PC-9 (cell line): Measurements from ENCODE around the gene GDF2. TPM values are rescaled to one million over a fixed set of nuclear protein-coding genes. Genes with fewer than 3 reads are reported as not detected.

Experiments used
- BruUV-seq: library from RNA; stranded (reverse); fragments of 400-500 nt; replicated peaks from 2 replicates; lab custom pipeline; 2021; lab: Mats Ljungman, UMichigan
- CTCF ChIA-PET: fragments of 300-600 bp; sonication (Branson Sonifier 250); formaldehyde crosslinking; loops from one replicate; lab custom pipeline; 2022; ENCODE audit warnings: antibody characterized with exemption; lab: Charles Lee
- POLR2A ChIA-PET: fragments of 300-600 bp; sonication (Branson Sonifier 250); formaldehyde crosslinking; loops from one replicate; lab custom pipeline; 2022; ENCODE audit warnings: antibody characterized with exemption; ENCODE audit not compliant: unreplicated experiment; lab: Charles Lee
- DNase-seq, 2 experiments: peaks; one replicate each; pipeline versions ENCODE4 v3.0.0 to v3.0.0-alpha.2; 2015 to 2022; ENCODE audit warnings: mixed read lengths in 1 of 2
- H2AFZ ChIP-seq: fragments of 200-600 bp; sonication (generic); 2 replicates; pipeline ENCODE4 v1.8.1; 2017; ENCODE audit warnings: antibody characterized with exemption
- H3F3A ChIP-seq: fragments of 200-600 bp; sonication (generic); 2 replicates; pipeline ENCODE4 v1.8.1; 2017; ENCODE audit warnings: antibody characterized with exemption, mild to moderate bottlenecking, low read depth; ENCODE audit not compliant: insufficient read depth
- H3K27ac ChIP-seq: fragments of 200-600 bp; sonication (generic); 2 replicates; pipeline ENCODE4 v1.6.1; 2016; ENCODE audit warnings: mixed run types
- H3K27me3 ChIP-seq: fragments of 200-600 bp; sonication (generic); 2 replicates; pipeline ENCODE4 v1.6.1; 2016; ENCODE audit warnings: low read depth, mixed run types; ENCODE audit not compliant: insufficient read depth
- H3K36me3 ChIP-seq: fragments of 200-600 bp; sonication (generic); 2 replicates; pipeline ENCODE4 v1.6.1; 2016; ENCODE audit warnings: low read depth, mixed run types
- H3K4me1 ChIP-seq: fragments of 200-600 bp; sonication (generic); replicated peaks from 2 replicates; pipeline ENCODE4 v1.6.1; 2016; ENCODE audit warnings: mixed run types; ENCODE audit not compliant: insufficient read depth
- H3K4me2 ChIP-seq: fragments of 200-600 bp; sonication (generic); 2 replicates; pipeline ENCODE4 v1.6.1; 2017; ENCODE audit warnings: mixed run types
- H3K4me3 ChIP-seq: fragments of 200-600 bp; sonication (generic); 2 replicates; pipeline ENCODE4 v1.6.1; 2016; ENCODE audit warnings: mixed run types
- H3K79me2 ChIP-seq: fragments of 200-600 bp; sonication (generic); 2 replicates; pipeline ENCODE4 v1.6.1; 2017; ENCODE audit warnings: low read depth, mixed run types
- H3K9me2 ChIP-seq: fragments of 200-600 bp; sonication (generic); 2 replicates; pipeline ENCODE4 v1.8.1; 2017; ENCODE audit warnings: mild to moderate bottlenecking; ENCODE audit not compliant: insufficient read depth
- H3K9me3 ChIP-seq: fragments of 200-600 bp; sonication (generic); 2 replicates; pipeline ENCODE4 v1.8.1; 2016; ENCODE audit warnings: low read depth; ENCODE audit not compliant: insufficient read depth
- H4K20me1 ChIP-seq: fragments of 200-600 bp; sonication (generic); 2 replicates; pipeline ENCODE4 v1.8.1; 2017; ENCODE audit not compliant: insufficient read depth
- EZH2 ChIP-seq: fragments of 200-600 bp; sonication (generic); IDR thresholded peaks from 2 replicates; pipeline ENCODE4 v1.8.0; 2017; ENCODE audit warnings: antibody characterized with exemption, low read depth
- intact Hi-C: fragments of 100-400 bp; cut with micrococcal nuclease; formaldehyde crosslinking; loops from one replicate; pipeline ENCODE4 v1.10.0; 2022; ENCODE audit not compliant: unreplicated experiment
- total RNA-seq: library from RNA; stranded (reverse); gene quantifications from 2 replicates; pipeline ENCODE4 v1.2.3, GENCODE V29; 2021
- TF ChIP-seq, protein P1 (sequence below): fragments of 200-600 bp; sonication (generic); conservative IDR thresholded peaks from 2 replicates; pipeline ENCODE4 v1.6.1; 2017; ENCODE audit warnings: mixed run types, antibody characterized with exemption, mild to moderate bottlenecking, moderate library complexity

The GDF2 gene
- total RNA-seq, 1 experiment from 2014 or later, result not detected

DNA sequence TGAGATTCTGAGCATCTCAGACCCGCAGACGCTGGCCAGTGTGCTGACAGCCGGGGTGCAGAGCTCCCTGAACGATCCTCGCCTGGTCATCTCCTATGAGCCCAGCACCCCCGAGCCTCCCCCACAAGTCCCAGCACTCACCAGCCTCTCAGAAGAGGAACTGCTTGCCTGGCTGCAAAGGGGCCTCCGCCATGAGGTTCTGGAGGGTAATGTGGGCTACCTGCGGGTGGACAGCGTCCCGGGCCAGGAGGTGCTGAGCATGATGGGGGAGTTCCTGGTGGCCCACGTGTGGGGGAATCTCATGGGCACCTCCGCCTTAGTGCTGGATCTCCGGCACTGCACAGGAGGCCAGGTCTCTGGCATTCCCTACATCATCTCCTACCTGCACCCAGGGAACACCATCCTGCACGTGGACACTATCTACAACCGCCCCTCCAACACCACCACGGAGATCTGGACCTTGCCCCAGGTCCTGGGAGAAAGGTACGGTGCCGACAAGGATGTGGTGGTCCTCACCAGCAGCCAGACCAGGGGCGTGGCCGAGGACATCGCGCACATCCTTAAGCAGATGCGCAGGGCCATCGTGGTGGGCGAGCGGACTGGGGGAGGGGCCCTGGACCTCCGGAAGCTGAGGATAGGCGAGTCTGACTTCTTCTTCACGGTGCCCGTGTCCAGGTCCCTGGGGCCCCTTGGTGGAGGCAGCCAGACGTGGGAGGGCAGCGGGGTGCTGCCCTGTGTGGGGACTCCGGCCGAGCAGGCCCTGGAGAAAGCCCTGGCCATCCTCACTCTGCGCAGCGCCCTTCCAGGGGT, 26.6 kb downstream of the GDF2 start:
- 0 out of 2 replicates have a peak, but pooled peaks cover 6% of the 10 kb centered on the region for H3K4me1 ChIP-seq
- no peaks in the 10 kb centered on the region for H3K27me3 ChIP-seq
- no TSS peak for BruUV-seq
- CTCF ChIA-PET, result no interaction called here
- H3K9me2 ChIP-seq, result no peaks in the 10 kb centered on the region
- intact Hi-C loops, result no loop called here
- H3K36me3 ChIP-seq, result no peaks in the 10 kb centered on the region
- H4K20me1 ChIP-seq, result no peaks in the 10 kb centered on the region
- H3K4me2 ChIP-seq, result no peak overlapping the region
- no peaks in the 10 kb centered on the region for H3K9me3 ChIP-seq
- no peak overlapping the region for H2AFZ ChIP-seq
- H3F3A ChIP-seq, result no peaks in the 10 kb centered on the region
- POLR2A ChIA-PET, result no interaction called here
- DNase-seq, result no peak
- TF ChIP-seq, protein P1, sequence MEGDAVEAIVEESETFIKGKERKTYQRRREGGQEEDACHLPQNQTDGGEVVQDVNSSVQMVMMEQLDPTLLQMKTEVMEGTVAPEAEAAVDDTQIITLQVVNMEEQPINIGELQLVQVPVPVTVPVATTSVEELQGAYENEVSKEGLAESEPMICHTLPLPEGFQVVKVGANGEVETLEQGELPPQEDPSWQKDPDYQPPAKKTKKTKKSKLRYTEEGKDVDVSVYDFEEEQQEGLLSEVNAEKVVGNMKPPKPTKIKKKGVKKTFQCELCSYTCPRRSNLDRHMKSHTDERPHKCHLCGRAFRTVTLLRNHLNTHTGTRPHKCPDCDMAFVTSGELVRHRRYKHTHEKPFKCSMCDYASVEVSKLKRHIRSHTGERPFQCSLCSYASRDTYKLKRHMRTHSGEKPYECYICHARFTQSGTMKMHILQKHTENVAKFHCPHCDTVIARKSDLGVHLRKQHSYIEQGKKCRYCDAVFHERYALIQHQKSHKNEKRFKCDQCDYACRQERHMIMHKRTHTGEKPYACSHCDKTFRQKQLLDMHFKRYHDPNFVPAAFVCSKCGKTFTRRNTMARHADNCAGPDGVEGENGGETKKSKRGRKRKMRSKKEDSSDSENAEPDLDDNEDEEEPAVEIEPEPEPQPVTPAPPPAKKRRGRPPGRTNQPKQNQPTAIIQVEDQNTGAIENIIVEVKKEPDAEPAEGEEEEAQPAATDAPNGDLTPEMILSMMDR, result no peak
- no peak overlapping the region for H3K4me3 ChIP-seq
- H3K27ac ChIP-seq, result no peak overlapping the region
- no peaks in the 10 kb centered on the region for H3K79me2 ChIP-seq

DNA sequence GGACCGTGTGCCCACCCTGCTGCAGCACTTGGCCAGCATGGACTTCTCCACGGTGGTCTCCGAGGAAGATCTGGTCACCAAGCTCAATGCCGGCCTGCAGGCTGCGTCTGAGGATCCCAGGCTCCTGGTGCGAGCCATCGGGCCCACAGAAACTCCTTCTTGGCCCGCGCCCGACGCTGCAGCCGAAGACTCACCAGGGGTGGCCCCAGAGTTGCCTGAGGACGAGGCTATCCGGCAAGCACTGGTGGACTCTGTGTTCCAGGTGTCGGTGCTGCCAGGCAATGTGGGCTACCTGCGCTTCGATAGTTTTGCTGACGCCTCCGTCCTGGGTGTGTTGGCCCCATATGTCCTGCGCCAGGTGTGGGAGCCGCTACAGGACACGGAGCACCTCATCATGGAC, 27.3 kb downstream of the GDF2 start:
- ChIA-PET POLR2A (no interaction called here), CTCF (no interaction called here)
- H3K9me2 ChIP-seq, result no peaks in the 10 kb centered on the region
- intact Hi-C loops, result no loop called here
- H3K79me2 ChIP-seq, result no peaks in the 10 kb centered on the region
- no peak overlapping the region for H3K27ac ChIP-seq
- 0 out of 2 replicates have a peak, but pooled peaks cover 6% of the 10 kb centered on the region for H3K4me1 ChIP-seq
- no peaks in the 10 kb centered on the region for H3F3A ChIP-seq
- no peaks in the 10 kb centered on the region for H3K27me3 ChIP-seq
- H3K4me2 ChIP-seq, result no peak overlapping the region
- no peaks in the 10 kb centered on the region for H4K20me1 ChIP-seq
- no peak for TF ChIP-seq EZH2
- TF ChIP-seq, protein P1, result no peak
- no peak overlapping the region for H2AFZ ChIP-seq
- no peak for DNase-seq
- H3K9me3 ChIP-seq, result no peaks in the 10 kb centered on the region
- no peaks in the 10 kb centered on the region for H3K36me3 ChIP-seq
- BruUV-seq, result no TSS peak
- H3K4me3 ChIP-seq, result no peak overlapping the region

DNA sequence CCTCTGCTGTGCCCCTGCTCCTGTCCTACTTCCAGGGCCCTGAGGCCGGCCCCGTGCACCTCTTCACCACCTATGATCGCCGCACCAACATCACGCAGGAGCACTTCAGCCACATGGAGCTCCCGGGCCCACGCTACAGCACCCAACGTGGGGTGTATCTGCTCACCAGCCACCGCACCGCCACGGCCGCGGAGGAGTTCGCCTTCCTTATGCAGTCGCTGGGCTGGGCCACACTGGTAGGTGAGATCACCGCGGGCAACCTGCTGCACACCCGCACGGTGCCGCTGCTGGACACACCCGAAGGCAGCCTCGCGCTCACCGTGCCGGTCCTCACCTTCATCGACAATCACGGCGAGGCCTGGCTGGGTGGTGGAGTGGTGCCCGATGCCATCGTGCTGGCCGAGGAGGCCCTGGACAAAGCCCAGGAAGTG, 27.7 kb downstream of the GDF2 start:
- BruUV-seq, result no TSS peak
- TF ChIP-seq, protein P1, result no peak
- no peak for TF ChIP-seq EZH2
- intact Hi-C loops, result no loop called here

More for the DNA sequence above, 27.7 kb downstream of the GDF2 start:
- H2AFZ ChIP-seq, result no peak overlapping the region
- H3K4me1 ChIP-seq, result 0 out of 2 replicates have a peak, but pooled peaks cover 6% of the 10 kb centered on the region
- H3K9me3 ChIP-seq, result no peaks in the 10 kb centered on the region
- H3F3A ChIP-seq, result no peaks in the 10 kb centered on the region
- ChIA-PET POLR2A (no interaction called here), CTCF (no interaction called here)
- no peak for DNase-seq
- no peaks in the 10 kb centered on the region for H3K36me3 ChIP-seq
- H3K79me2 ChIP-seq, result no peaks in the 10 kb centered on the region
- no peaks in the 10 kb centered on the region for H3K9me2 ChIP-seq
- no peak overlapping the region for H3K4me3 ChIP-seq
- H3K27ac ChIP-seq, result no peak overlapping the region
- H3K4me2 ChIP-seq, result no peak overlapping the region
- no peaks in the 10 kb centered on the region for H3K27me3 ChIP-seq
- H4K20me1 ChIP-seq, result no peaks in the 10 kb centered on the region
